B cell (primary cell): ENCODE measurements around the gene GPRASP2. TPM values are rescaled to one million over a fixed set of nuclear protein-coding genes. Genes with fewer than 3 reads are reported as not detected.

ENCODE experiments used
- ATAC-seq: fragments of 200-7000 bp; cut with Tn5 transposase; one replicate; pipeline ENCODE4 v1.10.0; 2021; ENCODE audit warnings: low read depth, mild to moderate bottlenecking, moderate number of reproducible peaks, moderate library complexity
- CTCF ChIA-PET: fragments of 350-600 bp; sonication (Branson Sonifier 250); formaldehyde crosslinking; loops from one replicate; lab custom pipeline; 2021; ENCODE audit warnings: antibody characterized with exemption, inconsistent platforms; lab: Charles Lee
- POLR2A ChIA-PET: fragments of 350-600 bp; sonication (Branson Sonifier 250); formaldehyde crosslinking; loops from one replicate; lab custom pipeline; 2021; ENCODE audit warnings: antibody characterized with exemption; lab: Charles Lee
- DNase-seq: peaks from one replicate; pipeline ENCODE4 v3.0.0; 2013
- H2AFZ ChIP-seq: 2 replicates; pipeline ENCODE4 v1.6.1; 2012; ENCODE audit warnings: mild to moderate bottlenecking, low read depth, low read length; ENCODE audit not compliant: insufficient read depth, poor library complexity, severe bottlenecking
- H3K27ac ChIP-seq, 2 donors: 1 replicate in 1 of 2; 2 replicates in 1 of 2; pipeline ENCODE4 v1.5.1; 2012 to 2013; ENCODE audit warnings: low read length in 2 of 2, mild to moderate bottlenecking in 2 of 2, moderate library complexity in 1 of 2
- H3K27me3 ChIP-seq, 4 experiments: fragments of 200-600 bp in 1 of 4; sonication (generic) in 1 of 4; replicated peaks in 1 of 4; 1 replicate in 2 of 4; 2 replicates in 2 of 4; pipeline versions ENCODE4 v1.6.1 to v1.7.0; 2013 to 2016; ENCODE audit warnings: low read length in 3 of 4, mild to moderate bottlenecking in 2 of 4, mixed read lengths in 1 of 4, moderate library complexity in 1 of 4; ENCODE audit not compliant: insufficient read depth in 4 of 4, control insufficient read depth in 3 of 4; ENCODE audit errors: control extremely low read depth in 1 of 4
- H3K36me3 ChIP-seq, 2 experiments: replicated peaks in 1 of 2; 1 replicate in 1 of 2; 2 replicates in 1 of 2; pipeline versions ENCODE4 v1.6.1 to v1.7.1; 2013; ENCODE audit warnings: low read length in 1 of 2; ENCODE audit not compliant: insufficient read depth in 2 of 2, control insufficient read depth in 1 of 2; ENCODE audit errors: control extremely low read depth in 1 of 2, extremely low read depth in 1 of 2
- H3K4me1 ChIP-seq, 2 donors: fragments of 200-600 bp in 1 of 2; sonication (generic) in 1 of 2; 1 replicate in 1 of 2; 2 replicates in 1 of 2; pipeline versions ENCODE4 v1.5.1 to v1.6.1; 2013 to 2017; ENCODE audit warnings: low read length in 2 of 2; ENCODE audit not compliant: control insufficient read depth in 2 of 2, insufficient read depth in 2 of 2
- H3K4me2 ChIP-seq: replicated peaks from 2 replicates; pipeline ENCODE3; 2012; ENCODE audit warnings: mild to moderate bottlenecking, low read depth, low read length; ENCODE audit not compliant: poor library complexity, severe bottlenecking
- H3K4me3 ChIP-seq, 5 experiments: fragments of 200-600 bp in 1 of 5; sonication (generic) in 1 of 5; 1 replicate in 3 of 5; 2 replicates in 2 of 5; pipeline versions ENCODE4 v1.5.1 to v1.7.0; 2011 to 2016; ENCODE audit warnings: low read length in 4 of 5, mild to moderate bottlenecking in 4 of 5, low read depth in 2 of 5, control low read depth in 1 of 5, moderate library complexity in 1 of 5; ENCODE audit not compliant: insufficient read depth in 1 of 5; ENCODE audit errors: control extremely low read depth in 1 of 5, extremely low read depth in 1 of 5
- H3K79me2 ChIP-seq: fragments of 200-600 bp; sonication (generic); one replicate; pipeline ENCODE4 v1.6.0; 2016; ENCODE audit warnings: low read length; ENCODE audit not compliant: control insufficient read depth, insufficient read depth
- H3K9ac ChIP-seq: fragments of 200-600 bp; sonication (generic); 2 replicates; pipeline ENCODE4 v1.6.1; 2017; ENCODE audit warnings: mild to moderate bottlenecking, low read length, moderate library complexity
- H3K9me3 ChIP-seq, 3 donors: one replicate each; pipeline versions ENCODE4 v1.6.1 to v1.7.1; 2013; ENCODE audit warnings: low read length in 2 of 3; ENCODE audit not compliant: control insufficient read depth in 2 of 3, insufficient read depth in 1 of 3; ENCODE audit errors: control extremely low read depth in 1 of 3
- H4K20me1 ChIP-seq: 2 replicates; pipeline ENCODE4 v1.6.0; 2012; ENCODE audit warnings: mild to moderate bottlenecking, low read length; ENCODE audit not compliant: insufficient read depth, control insufficient read depth, poor library complexity, severe bottlenecking
- H3K27ac Mint-ChIP-seq: one replicate; pipeline ENCODE4 v1.8.0; 2021; ENCODE audit warnings: mixed read lengths
- H3K27me3 Mint-ChIP-seq: one replicate; pipeline ENCODE4 v1.8.0; 2021; ENCODE audit warnings: mixed read lengths
- H3K4me1 Mint-ChIP-seq: one replicate; pipeline ENCODE4 v1.8.0; 2021; ENCODE audit warnings: mixed read lengths
- H3K4me3 Mint-ChIP-seq: one replicate; pipeline ENCODE4 v1.8.0; 2021; ENCODE audit warnings: mixed read lengths
- H3K9me3 Mint-ChIP-seq: one replicate; pipeline ENCODE4 v1.8.0; 2022; ENCODE audit warnings: mixed read lengths; ENCODE audit not compliant: insufficient read depth
- CTCF ChIP-seq: fragments of 200-600 bp; IDR thresholded peaks from one replicate; pipeline ENCODE4 v1.8.0; 2022; ENCODE audit warnings: antibody characterized with exemption, mild to moderate bottlenecking
- EZH2 ChIP-seq: IDR thresholded peaks from 2 replicates; pipeline ENCODE4 v1.6.1; 2012; ENCODE audit warnings: borderline replicate concordance, low read depth, mild to moderate bottlenecking, moderate library complexity, low read length; ENCODE audit not compliant: insufficient read depth, poor library complexity, severe bottlenecking
- WGBS: methylation state at CpG from one replicate; pipeline ENCODE4 v1.1.5; 2013; ENCODE audit warnings: missing lambda C conversion rate; ENCODE audit not compliant: insufficient coverage; 5-methylcytosine and 5-hydroxymethylcytosine counted together
- intact Hi-C: fragments of 100-400 bp; cut with micrococcal nuclease; formaldehyde crosslinking; loops from one replicate; pipeline ENCODE4 v1.10.0; 2022
- polyA plus RNA-seq: library from polyadenylated mRNA; depleted of rRNA; stranded (reverse); fragments of >200 nt; gene quantifications from 2 replicates; pipeline ENCODE4 v1.2.3, GENCODE V29; 2012
- total RNA-seq, 2 donors: library from RNA; stranded (reverse); fragments of 120-200 nt in 1 of 2; gene quantifications; 1 replicate in 1 of 2; 2 replicates in 1 of 2; pipeline versions ENCODE4 v1.2.3 to v1.2.4, GENCODE V29; 2013 to 2022

GPRASP2 gene
- total and polyA plus RNA-seq, 2 donors (not counting 1 experiment from before 2014, with no cell fraction given) = 0.15 to 0.59 TPM

DNA sequence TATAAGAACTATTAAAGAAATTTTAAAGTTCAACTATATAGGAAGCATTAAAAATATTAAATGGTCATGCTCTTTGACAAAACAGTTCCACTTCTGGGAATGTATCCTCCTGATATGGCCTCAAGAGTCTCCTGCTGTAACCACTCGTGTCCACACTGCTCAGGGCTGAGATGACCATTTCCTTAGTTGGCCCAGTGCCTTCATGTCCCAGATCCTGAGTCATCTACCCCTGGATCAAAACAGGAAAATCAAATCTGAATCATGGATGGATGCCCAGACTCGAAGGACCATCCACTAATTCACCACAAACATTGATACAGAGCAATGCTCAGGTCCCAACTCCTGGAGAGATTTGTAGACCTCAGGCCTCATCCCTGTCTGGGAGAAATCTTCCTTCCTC lies 53.0 kb downstream of the GPRASP2 start:
- DNase-seq (no peak), ATAC-seq (no peak)
- no peak for TF ChIP-seq CTCF
- no peak for TF ChIP-seq EZH2
- Histone ChIP-seq H3K36me3 (no peaks in the 10 kb centered on the region), H3K27me3 (no peaks in the 10 kb centered on the region), H3K4me3 (no peak overlapping the region), H3K79me2 (no peaks in the 10 kb centered on the region), H4K20me1 (no peaks in the 10 kb centered on the region), H3K27ac (no peak overlapping the region), H3K9ac (no peak overlapping the region), H3K4me1 (peaks cover 5% of the 10 kb centered on the region in 2 donors), H3K4me2 (no peak overlapping the region), H2AFZ (no peak overlapping the region), H3K9me3 (no peaks in the 10 kb centered on the region)
- ChIA-PET CTCF (no interaction called here), POLR2A (no interaction called here)
- no peaks in the 10 kb centered on the region for H3K27me3 Mint-ChIP-seq
- no peak overlapping the region for H3K4me3 Mint-ChIP-seq
- H3K9me3 Mint-ChIP-seq = no peaks in the 10 kb centered on the region
- intact Hi-C loops = loop anchor here (5.0 kb wide), 2 partner anchors 108 to 168 kb away; partner anchors contain the start of gene ARMCX5
- WGBS = 70% methylated on average over 2 of the region's 2 CpGs
- no peak overlapping the region for H3K27ac Mint-ChIP-seq
- H3K4me1 Mint-ChIP-seq = peaks cover 11% of the 10 kb centered on the region

DNA sequence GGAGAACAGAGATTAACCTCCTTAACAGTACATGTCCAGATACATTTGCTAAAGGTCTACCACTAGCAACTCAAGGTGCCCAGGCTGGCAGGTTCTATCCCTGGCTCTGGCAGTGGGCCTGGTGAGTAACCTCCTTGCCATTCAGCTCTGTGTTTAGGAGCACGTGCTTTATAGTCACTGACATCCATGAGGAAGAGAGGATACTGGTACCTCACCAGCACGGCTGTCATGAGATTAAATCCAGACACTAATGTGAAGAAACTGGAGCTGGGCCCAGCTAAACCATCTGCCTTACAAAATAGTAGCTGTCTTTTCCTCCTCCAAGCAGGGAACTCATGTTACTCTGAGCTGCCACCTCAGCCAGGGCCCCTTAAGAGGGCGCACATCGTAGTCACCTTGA lies 53.6 kb downstream of the GPRASP2 start:
- Histone ChIP-seq H3K9ac (no peak overlapping the region), H3K4me3 (no peak overlapping the region), H3K27ac (no peak overlapping the region), H3K36me3 (no peaks in the 10 kb centered on the region), H2AFZ (no peak overlapping the region), H3K9me3 (no peaks in the 10 kb centered on the region), H3K4me1 (peaks cover 5 to 6% of the 10 kb centered on the region in 2 donors), H3K79me2 (no peaks in the 10 kb centered on the region), H3K27me3 (no peaks in the 10 kb centered on the region), H4K20me1 (no peaks in the 10 kb centered on the region), H3K4me2 (no peak overlapping the region)
- POLR2A ChIA-PET = no interaction called here
- DNase-seq = no peak
- Mint-ChIP-seq H3K27me3 (no peaks in the 10 kb centered on the region), H3K27ac (no peak overlapping the region), H3K4me1 (peaks cover 12% of the 10 kb centered on the region), H3K9me3 (no peaks in the 10 kb centered on the region), H3K4me3 (no peak overlapping the region)
- intact Hi-C loops = loop anchor here (5.0 kb wide), 2 partner anchors 109 to 169 kb away; partner anchors contain the start of gene ARMCX5
- TF ChIP-seq EZH2 (no peak), CTCF (no peak)
- no CpG with 5 or more reads among the region's 4 CpGs for WGBS
- ATAC-seq = no peak
- CTCF ChIA-PET = no interaction called here
